Measurements from ENCODE around the gene FAM174A.

FAM174A gene

DNA sequence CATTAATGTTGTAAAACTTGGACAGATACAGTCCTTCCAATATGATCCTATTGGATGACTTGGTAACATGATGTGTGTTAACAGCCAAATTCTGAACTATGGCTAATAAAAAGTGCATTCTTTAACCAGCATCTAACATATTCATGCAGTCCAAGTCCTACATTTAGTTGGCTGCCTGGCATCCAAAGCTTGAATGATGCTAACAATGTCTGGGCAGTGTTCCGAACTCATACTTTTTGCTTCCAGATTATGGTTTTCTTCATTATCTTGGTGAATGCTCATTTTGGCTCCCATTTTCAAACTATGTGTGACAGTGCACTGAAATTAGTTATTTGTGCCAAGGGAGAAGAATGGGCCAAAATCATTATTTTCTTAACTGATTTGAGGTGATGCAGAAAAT lies 2.8 kb downstream of the FAM174A start:
- H3K9ac ChIP-seq (ENCODE audit: low read depth, low read length) = no peak overlapping the region
- no peak overlapping the region for H3K4me3 ChIP-seq (ENCODE audit: low read length)
- 97% methylated on average over 1 of the region's 1 CpG for WGBS
- no peak overlapping the region for H3K27ac ChIP-seq (ENCODE audit: low read depth, low read length)
- H3K36me3 ChIP-seq (ENCODE audit: insufficient read depth, low read length) = no peaks in the 10 kb centered on the region
- no peaks in the 10 kb centered on the region for H3K27me3 ChIP-seq (ENCODE audit: insufficient read depth, low read length)
- H3K4me1 ChIP-seq (ENCODE audit: insufficient read depth, low read length) = peaks cover 8% of the 10 kb centered on the region; the same call in 1 of the 2 replicates
- no peaks in the 10 kb centered on the region for H3K9me3 ChIP-seq (ENCODE audit: insufficient read depth, low read depth, low read length)

DNA sequence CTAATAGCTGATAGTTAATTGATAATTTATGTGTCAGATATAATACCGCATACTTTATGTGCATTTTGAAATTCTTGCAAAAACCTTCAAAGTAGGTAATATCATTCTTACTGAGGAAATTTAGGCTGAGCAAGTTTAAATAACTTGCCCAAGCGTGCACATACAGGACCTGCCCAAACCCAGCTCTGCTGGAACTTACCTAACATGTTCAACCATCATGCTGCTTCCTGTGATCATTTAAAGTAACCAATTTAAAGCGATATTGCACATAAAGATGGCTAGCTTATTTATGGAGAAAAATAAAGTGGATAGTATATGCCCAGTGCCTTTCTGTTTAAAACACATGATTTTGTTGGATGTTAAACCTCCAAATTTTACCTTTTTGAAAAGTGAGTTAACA lies 4.3 kb downstream of the FAM174A start:
- WGBS = 96% methylated on average over 2 of the region's 3 CpGs
- H3K27ac ChIP-seq (ENCODE audit: low read depth, low read length) = no peak overlapping the region
- H3K9ac ChIP-seq (ENCODE audit: low read depth, low read length) = no peak overlapping the region
- H3K36me3 ChIP-seq (ENCODE audit: insufficient read depth, low read length) = no peaks in the 10 kb centered on the region
- H3K4me3 ChIP-seq (ENCODE audit: low read length) = no peak overlapping the region
- peaks cover 8% of the 10 kb centered on the region; the same call in 1 of the 2 replicates for H3K4me1 ChIP-seq (ENCODE audit: insufficient read depth, low read length)
- no peaks in the 10 kb centered on the region for H3K9me3 ChIP-seq (ENCODE audit: insufficient read depth, low read depth, low read length)
- H3K27me3 ChIP-seq (ENCODE audit: insufficient read depth, low read length) = no peaks in the 10 kb centered on the region

DNA sequence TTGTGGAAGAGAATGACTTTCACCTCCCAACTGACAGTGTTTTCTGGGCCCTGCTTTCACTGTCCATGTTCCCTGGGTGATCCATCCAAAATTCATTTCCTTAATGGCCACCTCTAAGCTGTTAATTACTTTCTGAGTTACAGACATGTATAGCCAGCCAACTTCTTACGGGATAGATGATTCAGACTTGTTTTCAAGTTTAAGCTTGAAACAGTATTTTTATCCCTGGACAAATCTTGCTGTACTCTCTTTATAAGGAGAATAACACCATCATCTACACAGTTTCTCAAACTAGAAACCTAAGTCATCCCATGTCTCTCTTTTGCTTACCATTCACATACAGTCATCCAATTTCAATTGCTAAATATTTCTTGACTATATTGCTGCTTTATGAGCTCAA lies 6.9 kb downstream of the FAM174A start:
- H3K4me3 ChIP-seq (ENCODE audit: low read length) = no peak overlapping the region
- H3K9ac ChIP-seq (ENCODE audit: low read depth, low read length) = no peak overlapping the region
- H3K36me3 ChIP-seq (ENCODE audit: insufficient read depth, low read length) = no peaks in the 10 kb centered on the region
- no peaks in the 10 kb centered on the region for H3K9me3 ChIP-seq (ENCODE audit: insufficient read depth, low read depth, low read length)
- no peaks in the 10 kb centered on the region for H3K4me1 ChIP-seq (ENCODE audit: insufficient read depth, low read length)
- WGBS = 100% methylated on average over 1 of the region's 1 CpG
- H3K27me3 ChIP-seq (ENCODE audit: insufficient read depth, low read length) = no peaks in the 10 kb centered on the region
- no peak overlapping the region for H3K27ac ChIP-seq (ENCODE audit: low read depth, low read length)

DNA sequence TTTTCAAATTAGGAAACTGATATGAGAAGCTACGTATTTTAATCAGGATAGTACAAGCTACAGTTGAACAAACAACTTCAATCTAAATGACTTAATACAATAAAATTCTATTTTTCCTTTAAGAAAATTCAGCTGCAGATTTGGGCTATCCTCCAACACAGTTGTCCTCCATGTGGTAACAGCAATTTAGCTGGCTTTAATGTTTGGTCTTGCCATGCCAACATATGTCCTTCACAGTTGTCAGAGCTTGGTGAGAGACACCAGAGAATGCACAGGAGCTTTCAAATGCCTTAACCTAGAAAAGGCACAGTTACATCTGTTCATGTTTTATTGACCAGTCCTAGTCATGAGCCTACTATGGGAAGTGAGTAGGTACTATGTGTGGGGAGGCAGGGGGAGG lies 10.8 kb downstream of the FAM174A start:
- WGBS = 100% methylated on average over 1 of the region's 1 CpG
- Histone ChIP-seq H3K27me3 (ENCODE audit: insufficient read depth, low read length) (no peaks in the 10 kb centered on the region), H3K9me3 (ENCODE audit: insufficient read depth, low read depth, low read length) (no peaks in the 10 kb centered on the region), H3K4me1 (ENCODE audit: insufficient read depth, low read length) (no peaks in the 10 kb centered on the region), H3K27ac (ENCODE audit: low read depth, low read length) (no peak overlapping the region), H3K4me3 (ENCODE audit: low read length) (no peak overlapping the region), H3K9ac (ENCODE audit: low read depth, low read length) (no peak overlapping the region), H3K36me3 (ENCODE audit: insufficient read depth, low read length) (no peaks in the 10 kb centered on the region)

DNA sequence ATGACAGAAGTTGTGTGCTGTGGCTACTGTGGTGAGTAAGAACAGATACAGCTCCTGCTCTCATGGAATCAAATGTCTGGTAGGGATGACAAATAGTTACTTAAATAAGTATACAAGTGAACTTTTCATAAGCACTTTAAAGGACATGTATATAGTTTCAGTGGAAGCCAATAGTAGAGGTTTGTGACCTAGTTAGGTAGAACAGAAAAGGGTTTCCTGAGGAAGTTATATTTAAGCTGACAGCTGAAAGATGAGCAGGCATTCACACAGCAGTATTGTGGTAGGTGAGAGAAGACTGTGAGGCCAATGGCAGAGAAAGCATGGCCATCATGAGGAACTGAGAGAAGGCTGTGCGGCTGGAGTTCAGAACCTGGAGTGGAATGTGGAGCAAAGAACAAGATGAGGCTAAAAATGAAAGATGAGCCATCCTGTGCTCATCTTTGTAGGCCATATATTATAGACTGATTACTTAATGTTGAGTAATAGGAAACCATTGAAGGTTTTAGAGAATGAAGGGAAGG lies 15.4 kb downstream of the FAM174A start:
- H3K9ac ChIP-seq (ENCODE audit: low read depth, low read length) = no peak overlapping the region
- H3K27ac ChIP-seq (ENCODE audit: low read depth, low read length) = no peak overlapping the region
- H3K27me3 ChIP-seq (ENCODE audit: insufficient read depth, low read length) = no peaks in the 10 kb centered on the region
- H3K4me1 ChIP-seq (ENCODE audit: insufficient read depth, low read length) = no peaks in the 10 kb centered on the region
- no peak overlapping the region for H3K4me3 ChIP-seq (ENCODE audit: low read length)
- no peaks in the 10 kb centered on the region for H3K9me3 ChIP-seq (ENCODE audit: insufficient read depth, low read depth, low read length)
- H3K36me3 ChIP-seq (ENCODE audit: insufficient read depth, low read length) = no peaks in the 10 kb centered on the region
- WGBS = 96% methylated on average over 1 of the region's 1 CpG

DNA sequence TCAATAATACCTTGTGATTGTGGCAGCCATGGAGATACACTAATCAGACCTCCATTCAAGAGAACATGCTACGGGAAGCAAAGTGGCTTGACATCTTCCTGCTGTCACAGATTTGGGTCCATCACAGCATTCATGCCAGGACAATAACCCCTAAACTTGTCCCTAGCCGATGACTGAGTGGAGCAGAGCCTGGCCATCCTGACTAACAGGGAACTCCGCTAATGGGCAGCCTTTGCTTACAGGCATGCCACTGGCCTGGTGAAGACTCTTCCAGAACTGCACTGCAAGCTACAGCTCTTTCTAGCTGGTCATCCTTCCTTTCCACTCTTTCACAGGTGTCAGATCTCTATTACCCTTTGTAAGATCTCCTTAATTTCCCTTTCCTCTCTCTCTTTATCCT lies 16.0 kb downstream of the FAM174A start:
- H3K9me3 ChIP-seq (ENCODE audit: insufficient read depth, low read depth, low read length) = no peaks in the 10 kb centered on the region
- no peak overlapping the region for H3K9ac ChIP-seq (ENCODE audit: low read depth, low read length)
- H3K4me1 ChIP-seq (ENCODE audit: insufficient read depth, low read length) = no peaks in the 10 kb centered on the region
- 97% methylated on average over 3 of the region's 3 CpGs for WGBS
- H3K4me3 ChIP-seq (ENCODE audit: low read length) = no peak overlapping the region
- no peaks in the 10 kb centered on the region for H3K36me3 ChIP-seq (ENCODE audit: insufficient read depth, low read length)
- no peaks in the 10 kb centered on the region for H3K27me3 ChIP-seq (ENCODE audit: insufficient read depth, low read length)
- no peak overlapping the region for H3K27ac ChIP-seq (ENCODE audit: low read depth, low read length)

DNA sequence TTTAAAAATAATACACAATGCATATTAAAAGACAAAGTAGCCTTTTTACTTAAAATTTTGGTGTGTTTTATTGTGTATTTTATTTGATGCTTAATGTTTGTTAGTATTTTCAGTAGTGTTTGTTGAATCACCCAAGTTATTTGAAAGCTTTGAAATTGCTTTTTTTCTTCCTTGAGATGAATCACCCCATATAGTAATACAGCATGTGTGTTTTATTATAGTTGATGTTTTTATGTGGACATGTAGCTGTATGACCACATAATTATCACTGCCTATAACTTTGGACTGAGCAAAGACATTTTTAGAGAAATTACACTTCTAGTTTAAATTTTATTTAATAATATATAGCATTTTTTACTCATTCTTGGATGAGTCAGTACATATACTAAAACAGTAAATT lies 18.0 kb downstream of the FAM174A start:
- Histone ChIP-seq H3K9ac (ENCODE audit: low read depth, low read length) (no peak overlapping the region), H3K4me1 (ENCODE audit: insufficient read depth, low read length) (no peaks in the 10 kb centered on the region), H3K27me3 (ENCODE audit: insufficient read depth, low read length) (no peaks in the 10 kb centered on the region), H3K9me3 (ENCODE audit: insufficient read depth, low read depth, low read length) (no peaks in the 10 kb centered on the region), H3K36me3 (ENCODE audit: insufficient read depth, low read length) (no peaks in the 10 kb centered on the region), H3K4me3 (ENCODE audit: low read length) (no peak overlapping the region), H3K27ac (ENCODE audit: low read depth, low read length) (no peak overlapping the region)

DNA sequence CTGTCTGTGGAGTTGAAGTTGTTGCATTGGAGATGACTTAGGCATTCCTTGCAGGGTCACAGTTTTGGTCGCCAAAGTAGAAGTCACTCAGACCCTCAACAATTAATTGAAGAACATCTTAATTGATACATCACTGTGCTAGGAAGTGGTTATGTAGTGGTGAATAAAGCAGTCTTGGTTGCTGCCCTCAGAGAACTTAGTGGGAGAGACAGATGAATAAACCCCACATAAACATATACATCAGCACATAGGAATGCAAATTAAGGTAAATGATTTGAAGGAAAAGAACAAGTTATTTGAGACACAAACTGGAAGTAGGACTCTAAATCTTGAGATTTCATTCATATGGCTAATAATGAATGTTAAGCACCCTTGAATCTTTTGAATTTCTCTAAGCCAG lies 25.7 kb downstream of the FAM174A start:
- Histone ChIP-seq H3K36me3 (ENCODE audit: insufficient read depth, low read length) (0 out of 2 replicates have a peak, but pooled peaks cover 2% of the 10 kb centered on the region), H3K27ac (ENCODE audit: low read depth, low read length) (no peak overlapping the region), H3K9ac (ENCODE audit: low read depth, low read length) (no peak overlapping the region), H3K4me3 (ENCODE audit: low read length) (no peak overlapping the region), H3K9me3 (ENCODE audit: insufficient read depth, low read depth, low read length) (no peaks in the 10 kb centered on the region), H3K4me1 (ENCODE audit: insufficient read depth, low read length) (no peaks in the 10 kb centered on the region), H3K27me3 (ENCODE audit: insufficient read depth, low read length) (no peaks in the 10 kb centered on the region)
- no CpG with 5 or more reads among the region's 1 CpG for WGBS

DNA sequence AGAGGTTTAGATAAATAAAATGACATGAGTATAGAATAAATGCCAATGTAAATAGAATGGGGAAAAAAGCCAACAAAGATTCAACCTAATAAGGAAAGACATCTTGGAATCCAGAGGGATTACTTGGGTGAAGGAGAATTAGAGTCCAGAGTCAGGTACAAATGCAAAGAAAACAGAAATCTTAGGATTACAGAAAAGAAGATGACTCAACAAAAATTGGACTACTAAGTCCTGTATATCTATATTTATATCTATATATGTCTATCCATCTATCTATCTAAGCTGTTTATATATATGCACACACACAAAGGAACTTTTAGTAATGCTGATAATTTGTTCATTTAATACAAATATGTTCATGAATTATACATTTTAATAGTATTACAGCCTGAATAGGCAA lies 27.6 kb downstream of the FAM174A start:
- Histone ChIP-seq H3K36me3 (ENCODE audit: insufficient read depth, low read length) (0 out of 2 replicates have a peak, but pooled peaks cover 2% of the 10 kb centered on the region), H3K9me3 (ENCODE audit: insufficient read depth, low read depth, low read length) (no peaks in the 10 kb centered on the region), H3K27me3 (ENCODE audit: insufficient read depth, low read length) (no peaks in the 10 kb centered on the region), H3K4me3 (ENCODE audit: low read length) (no peak overlapping the region), H3K4me1 (ENCODE audit: insufficient read depth, low read length) (no peaks in the 10 kb centered on the region), H3K27ac (ENCODE audit: low read depth, low read length) (no peak overlapping the region), H3K9ac (ENCODE audit: low read depth, low read length) (no peak overlapping the region)

DNA sequence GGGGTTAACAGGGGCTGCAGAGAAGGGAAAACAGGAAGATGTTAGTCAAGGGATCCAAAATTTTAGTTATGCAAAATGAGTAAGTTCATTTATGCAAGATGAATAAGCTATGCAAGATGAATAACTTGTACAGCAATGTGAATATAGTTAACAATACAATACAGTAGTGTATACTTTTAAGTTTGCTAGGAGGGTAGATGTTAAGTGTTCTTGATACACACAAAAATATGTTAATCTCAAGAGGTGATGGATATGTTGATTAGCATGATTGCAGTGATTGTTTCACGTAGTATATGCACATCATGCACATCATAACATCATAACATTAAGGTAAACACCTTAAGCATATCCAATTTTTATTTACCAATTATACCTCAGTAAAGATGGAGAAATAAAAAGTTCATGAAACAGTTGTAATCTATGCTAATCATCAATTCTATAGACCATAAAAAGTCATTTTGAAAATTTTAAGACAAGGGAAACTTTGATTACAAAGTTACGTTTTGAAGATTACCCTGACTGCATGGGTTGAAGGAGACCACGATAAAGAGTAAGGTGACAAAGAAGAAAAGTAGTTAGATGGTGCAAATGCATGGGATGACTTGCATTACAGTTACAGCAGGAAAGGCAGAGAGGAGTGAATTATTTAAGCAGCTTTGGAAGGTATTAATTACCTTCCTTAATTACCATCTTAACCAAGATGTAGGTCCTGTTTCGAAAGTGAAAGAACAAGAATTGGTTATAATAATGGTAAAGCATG lies 31.4 kb downstream of the FAM174A start:
- H3K4me3 ChIP-seq (ENCODE audit: low read length) = no peak overlapping the region
- 93% methylated on average over 2 of the region's 4 CpGs for WGBS

DNA sequence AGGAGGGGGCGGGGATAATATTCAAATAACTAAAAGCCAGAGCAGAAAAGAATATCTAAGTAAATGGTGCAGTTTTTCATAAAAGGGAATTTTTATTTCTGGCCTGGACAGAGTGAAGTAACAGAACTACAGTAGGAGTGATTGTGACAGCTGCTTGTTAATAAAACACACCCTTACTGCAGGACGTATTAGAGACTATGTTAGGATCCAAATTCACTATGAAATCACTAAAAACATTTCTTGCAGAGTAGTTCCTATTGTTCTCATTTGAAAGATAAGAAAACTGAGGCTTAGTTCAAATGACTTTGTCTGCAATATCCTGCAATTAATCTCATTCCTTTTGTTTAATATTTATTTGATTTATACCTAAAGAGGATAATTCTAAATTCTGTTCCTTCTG lies 39.5 kb downstream of the FAM174A start:
- no peaks in the 10 kb centered on the region for H3K27me3 ChIP-seq (ENCODE audit: insufficient read depth, low read length)
- no CpG with 5 or more reads among the region's 2 CpGs for WGBS
- H3K27ac ChIP-seq (ENCODE audit: low read depth, low read length) = no peak overlapping the region
- H3K4me3 ChIP-seq (ENCODE audit: low read length) = no peak overlapping the region
- no peaks in the 10 kb centered on the region for H3K4me1 ChIP-seq (ENCODE audit: insufficient read depth, low read length)
- no peaks in the 10 kb centered on the region for H3K36me3 ChIP-seq (ENCODE audit: insufficient read depth, low read length)
- no peaks in the 10 kb centered on the region for H3K9me3 ChIP-seq (ENCODE audit: insufficient read depth, low read depth, low read length)
- H3K9ac ChIP-seq (ENCODE audit: low read depth, low read length) = no peak overlapping the region

More for the DNA sequence above, 31.4 kb downstream of the FAM174A start:
- Histone ChIP-seq H3K4me1 (ENCODE audit: insufficient read depth, low read length) (no peaks in the 10 kb centered on the region), H3K9me3 (ENCODE audit: insufficient read depth, low read depth, low read length) (no peaks in the 10 kb centered on the region), H3K9ac (ENCODE audit: low read depth, low read length) (no peak overlapping the region), H3K36me3 (ENCODE audit: insufficient read depth, low read length) (0 out of 2 replicates have a peak, but pooled peaks cover 2% of the 10 kb centered on the region), H3K27ac (ENCODE audit: low read depth, low read length) (no peak overlapping the region), H3K27me3 (ENCODE audit: insufficient read depth, low read length) (no peaks in the 10 kb centered on the region)

DNA sequence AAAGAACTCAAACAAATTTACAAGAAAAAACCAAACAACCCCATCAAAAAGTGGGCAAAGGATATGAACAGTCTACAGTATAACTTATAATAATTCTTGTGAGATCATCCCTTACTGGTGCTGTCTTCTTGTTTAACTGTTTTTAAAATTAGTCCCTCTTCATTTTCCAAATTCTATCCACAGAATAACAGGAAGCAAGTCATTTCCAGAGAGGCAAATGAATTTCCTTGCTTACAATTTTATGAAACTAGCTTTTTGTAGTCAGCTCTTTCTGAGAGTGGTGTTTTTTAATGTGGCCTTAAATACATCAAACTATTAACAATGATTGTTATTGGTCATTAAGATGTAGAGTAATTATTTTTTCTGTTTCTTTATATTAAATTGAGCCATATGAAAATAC lies 40.6 kb downstream of the FAM174A start:
- Histone ChIP-seq H3K4me3 (ENCODE audit: low read length) (no peak overlapping the region), H3K36me3 (ENCODE audit: insufficient read depth, low read length) (no peaks in the 10 kb centered on the region), H3K27me3 (ENCODE audit: insufficient read depth, low read length) (no peaks in the 10 kb centered on the region), H3K9ac (ENCODE audit: low read depth, low read length) (no peak overlapping the region), H3K9me3 (ENCODE audit: insufficient read depth, low read depth, low read length) (no peaks in the 10 kb centered on the region), H3K4me1 (ENCODE audit: insufficient read depth, low read length) (no peaks in the 10 kb centered on the region), H3K27ac (ENCODE audit: low read depth, low read length) (no peak overlapping the region)
